Thyroid gland (tissue), 4 donors: ENCODE data around the gene TMEM236.

Experiments used
- POLR2A ChIP-seq, 2 donors: fragments of 450-650 bp; IDR thresholded peaks; one replicate each; pipeline ENCODE4 v1.6.1; 2017; ENCODE audit warnings: antibody characterized with exemption in 2 of 2, mild to moderate bottlenecking in 2 of 2, moderate library complexity in 1 of 2
- TF ChIP-seq, protein P1 (sequence below), 6 experiments: fragments of 200-600 bp in 3 of 6; fragments of 450-650 bp in 3 of 6; sonication (generic) in 3 of 6; IDR thresholded peaks; one replicate each; pipeline ENCODE4 v1.5.1; 2016 to 2019; ENCODE audit warnings: antibody characterized with exemption in 6 of 6, mild to moderate bottlenecking in 2 of 6, inconsistent platforms in 1 of 6, moderate library complexity in 1 of 6

DNA sequence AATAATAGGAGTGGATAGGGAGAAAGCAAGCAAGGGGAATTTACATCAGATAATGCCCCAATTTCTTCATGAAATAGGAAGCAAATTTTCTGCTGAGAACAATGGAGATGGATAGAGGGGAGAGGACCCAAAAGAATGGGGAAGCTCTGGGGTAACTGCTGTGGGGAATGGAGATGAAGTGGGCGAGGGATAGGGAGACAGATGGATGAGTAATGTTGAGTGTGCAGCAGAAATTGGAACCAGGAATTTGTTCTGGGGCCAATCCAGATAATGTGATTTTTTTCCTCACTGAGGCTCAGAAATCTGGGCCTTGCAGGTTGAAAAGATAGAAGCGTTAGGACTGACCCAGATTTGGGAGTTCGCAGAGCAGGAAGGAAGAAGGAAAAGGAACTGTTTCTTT lies 32.7 kb downstream of the TMEM236 start:
- TF ChIP-seq, protein P1, sequence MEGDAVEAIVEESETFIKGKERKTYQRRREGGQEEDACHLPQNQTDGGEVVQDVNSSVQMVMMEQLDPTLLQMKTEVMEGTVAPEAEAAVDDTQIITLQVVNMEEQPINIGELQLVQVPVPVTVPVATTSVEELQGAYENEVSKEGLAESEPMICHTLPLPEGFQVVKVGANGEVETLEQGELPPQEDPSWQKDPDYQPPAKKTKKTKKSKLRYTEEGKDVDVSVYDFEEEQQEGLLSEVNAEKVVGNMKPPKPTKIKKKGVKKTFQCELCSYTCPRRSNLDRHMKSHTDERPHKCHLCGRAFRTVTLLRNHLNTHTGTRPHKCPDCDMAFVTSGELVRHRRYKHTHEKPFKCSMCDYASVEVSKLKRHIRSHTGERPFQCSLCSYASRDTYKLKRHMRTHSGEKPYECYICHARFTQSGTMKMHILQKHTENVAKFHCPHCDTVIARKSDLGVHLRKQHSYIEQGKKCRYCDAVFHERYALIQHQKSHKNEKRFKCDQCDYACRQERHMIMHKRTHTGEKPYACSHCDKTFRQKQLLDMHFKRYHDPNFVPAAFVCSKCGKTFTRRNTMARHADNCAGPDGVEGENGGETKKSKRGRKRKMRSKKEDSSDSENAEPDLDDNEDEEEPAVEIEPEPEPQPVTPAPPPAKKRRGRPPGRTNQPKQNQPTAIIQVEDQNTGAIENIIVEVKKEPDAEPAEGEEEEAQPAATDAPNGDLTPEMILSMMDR (IDR thresholded peaks at IDR 0.05), result no peak
- no peak for TF ChIP-seq POLR2A (IDR thresholded peaks at IDR 0.05)
